GM18526 (cell line): ENCODE results near the gene CCDC148.

Source experiments
- POLR2A ChIP-seq: IDR thresholded peaks from 3 replicates; pipeline ENCODE4 v1.6.1; 2011; ENCODE audit not compliant: insufficient read length; ENCODE audit errors: extremely low read depth

CCDC148 gene

GRCh38 chr2:158460632-158461297, 4.2 kb upstream of the CCDC148 start:
- no peak for TF ChIP-seq POLR2A

- TF ChIP-seq POLR2A = no peak
These were observed 2.8 kb upstream of the CCDC148 start for GRCh38 chr2:158459161-158460003.

GRCh38 chr2:158458617-158458920, 2.0 kb upstream of the CCDC148 start:
- TF ChIP-seq POLR2A = no peak

- no peak for TF ChIP-seq POLR2A
These were observed 1.5 kb upstream of the CCDC148 start for GRCh38 chr2:158457826-158458616.

- no peak for TF ChIP-seq POLR2A
These were observed 706 bp upstream of the CCDC148 start for GRCh38 chr2:158457092-158457825.

GRCh38 chr2:158443606-158444005, 12.9 kb downstream of the CCDC148 start:
- no peak for TF ChIP-seq POLR2A

- TF ChIP-seq POLR2A = no peak
These were observed 24.4 kb downstream of the CCDC148 start for GRCh38 chr2:158432117-158432516.

GRCh38 chr2:158414538-158414937, 42.0 kb downstream of the CCDC148 start:
- no peak for TF ChIP-seq POLR2A

- TF ChIP-seq POLR2A = no peak
These were observed 43.0 kb downstream of the CCDC148 start for GRCh38 chr2:158413581-158413980.

- no peak for TF ChIP-seq POLR2A
These were observed 44.3 kb downstream of the CCDC148 start for GRCh38 chr2:158412206-158412605.

GRCh38 chr2:158411748-158412147, 44.8 kb downstream of the CCDC148 start:
- TF ChIP-seq POLR2A = no peak

- no peak for TF ChIP-seq POLR2A
These were observed 46.4 kb downstream of the CCDC148 start for GRCh38 chr2:158410132-158410531.

GRCh38 chr2:158407031-158407430, 49.5 kb downstream of the CCDC148 start:
- no peak for TF ChIP-seq POLR2A

- no peak for TF ChIP-seq POLR2A
These were observed 51.2 kb downstream of the CCDC148 start for GRCh38 chr2:158405341-158405740.

GRCh38 chr2:158403237-158403636, 53.3 kb downstream of the CCDC148 start:
- no peak for TF ChIP-seq POLR2A
